PFSK-1 (cell line): Measurements from ENCODE around the gene ANXA2.

Experiments used
- FOXP2 ChIP-seq: optimal IDR thresholded peaks from 2 replicates; pipeline ENCODE3; 2011; ENCODE audit warnings: borderline replicate concordance, control low read depth, inconsistent platforms; ENCODE audit not compliant: insufficient read depth; ENCODE audit errors: extremely low read length, extremely low read depth
- POLR2AphosphoS5 ChIP-seq: IDR thresholded peaks from 2 replicates; pipeline ENCODE4 v1.6.1; 2012; ENCODE audit warnings: low read depth, mild to moderate bottlenecking, control low read depth, low read length, moderate library complexity
- REST ChIP-seq, 2 experiments: IDR thresholded peaks; 2 replicates each; pipeline versions ENCODE4 v1.6.1 to v1.8.0; 2011 to 2012; ENCODE audit warnings: low read depth in 2 of 2, low read length in 2 of 2, control low read depth in 1 of 2, inconsistent platforms in 1 of 2, mild to moderate bottlenecking in 1 of 2, moderate library complexity in 1 of 2; ENCODE audit not compliant: insufficient read depth in 1 of 2
- SIN3A ChIP-seq: IDR thresholded peaks from 2 replicates; pipeline ENCODE4 v1.6.1; 2012; ENCODE audit warnings: mild to moderate bottlenecking, low read length, moderate library complexity, borderline replicate concordance; ENCODE audit not compliant: insufficient read depth
- TAF1 ChIP-seq: IDR thresholded peaks from 2 replicates; pipeline ENCODE4 v1.6.1; 2012; ENCODE audit warnings: low read length, control low read depth, borderline replicate concordance; ENCODE audit not compliant: insufficient read depth

Gene ANXA2

GRCh38 chr15:60400944-60401343 lies 3.2 kb upstream of the ANXA2 start:
- TF ChIP-seq TAF1 (no peak), FOXP2 (no peak), REST (IDR thresholded peaks at IDR 0.05; ENCODE audit: insufficient read depth in 1 of 2, low read depth in 2 of 2, low read length in 2 of 2) (no peak), SIN3A (no peak), POLR2AphosphoS5 (no peak)

- TF ChIP-seq SIN3A: no peak
These were observed 2.1 kb upstream of the ANXA2 start for GRCh38 chr15:60399931-60400330.

GRCh38 chr15:60399246-60399915 lies 1.6 kb upstream of the ANXA2 start:
- TF ChIP-seq SIN3A (no peak), TAF1 (no peak), FOXP2 (no peak), POLR2AphosphoS5 (no peak), REST (IDR thresholded peaks at IDR 0.05; ENCODE audit: insufficient read depth in 1 of 2, low read depth in 2 of 2, low read length in 2 of 2) (no peak)

- TF ChIP-seq TAF1 (peak; percentile 65; the same call in 1 of the 2 replicates), FOXP2 (no peak), REST (IDR thresholded peaks at IDR 0.05; ENCODE audit: insufficient read depth in 1 of 2, low read depth in 2 of 2, low read length in 2 of 2) (no peak), SIN3A (peak; percentile 85; the same call in 1 of the 2 replicates), POLR2AphosphoS5 (no peak)
These were observed 621 bp downstream of the ANXA2 start for GRCh38 chr15:60396958-60397771.

GRCh38 chr15:60396560-60396957 lies 1.2 kb downstream of the ANXA2 start:
- TF ChIP-seq POLR2AphosphoS5 (no peak; the same call in 1 of the 2 replicates), SIN3A (peak; percentile 27; the same call in 1 of the 2 replicates)

GRCh38 chr15:60396100-60396499 lies 1.7 kb downstream of the ANXA2 start:
- TF ChIP-seq FOXP2 (no peak), TAF1 (no peak), POLR2AphosphoS5 (0 out of 2 replicates have a peak, but pooled peaks have one; percentile 9), SIN3A (peak; percentile 45; the same call in 1 of the 2 replicates)
